Lower leg skin (tissue), 4 donors: ENCODE measurements around the gene MAEA. TPM values are rescaled to one million over a fixed set of nuclear protein-coding genes. Genes with fewer than 3 reads are reported as not detected.

ENCODE experiments used
- DNase-seq, 2 donors: peaks; one replicate each; pipeline ENCODE4 v3.0.0-alpha.2; 2019; ENCODE audit warnings: low spot score in 2 of 2
- H3K4me3 ChIP-seq: fragments of 200-600 bp; sonication (generic); 2 replicates; pipeline ENCODE4 v1.5.1; 2017; ENCODE audit warnings: mild to moderate bottlenecking, low read depth; ENCODE audit not compliant: poor library complexity, severe bottlenecking
- POLR2A ChIP-seq, 2 donors: fragments of 450-650 bp; IDR thresholded peaks; one replicate each; pipeline ENCODE4 v1.6.1; 2016 to 2017; ENCODE audit warnings: antibody characterized with exemption in 2 of 2, mild to moderate bottlenecking in 1 of 2, moderate library complexity in 1 of 2
- WGBS, 2 donors: methylation state at CpG; one replicate each; pipeline ENCODE4 v1.1.5; 2018; 5-methylcytosine and 5-hydroxymethylcytosine counted together
- intact Hi-C: fragments of 100-400 bp; cut with DNase I; formaldehyde crosslinking; loops from one replicate; pipeline ENCODE4 v1.15.0; 2023; ENCODE audit warnings: low total_unique reads
- total RNA-seq, 4 donors: library from RNA; depleted of rRNA; stranded (reverse); fragments of >200 nt; gene quantifications; one replicate each; pipeline ENCODE4 v1.1.0, GENCODE V29; 2016
- TF ChIP-seq, protein P1 (sequence below), 3 donors: fragments of 450-650 bp; IDR thresholded peaks; one replicate each; pipeline ENCODE4 v1.5.1; 2016; ENCODE audit warnings: antibody characterized with exemption in 3 of 3, mild to moderate bottlenecking in 3 of 3, moderate library complexity in 2 of 3

Gene MAEA
- total RNA-seq, 4 donors from 2014 or later, result 79.6 to 124 (median 89.4) TPM

DNA sequence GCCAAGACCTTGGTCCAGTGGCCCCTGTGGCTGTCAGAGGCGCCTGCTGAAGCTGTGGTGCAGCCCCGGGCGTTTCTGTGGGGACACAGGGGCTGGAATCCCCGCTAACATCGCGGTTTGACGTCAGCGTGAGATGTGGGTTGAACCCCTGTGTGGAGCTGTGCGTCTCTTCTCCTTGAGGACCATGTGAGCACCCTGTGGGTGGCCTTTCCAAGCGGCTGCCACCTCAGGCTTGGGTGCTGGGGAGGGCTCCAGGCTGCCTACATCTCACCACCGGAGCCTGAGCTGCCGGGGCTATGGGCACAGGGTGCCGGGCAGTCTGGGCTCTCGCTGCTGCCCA is 85.0 kb downstream of the MAEA start:
- no peak overlapping the region for H3K4me3 ChIP-seq
- intact Hi-C loops, result no loop called here
- TF ChIP-seq, protein P1, sequence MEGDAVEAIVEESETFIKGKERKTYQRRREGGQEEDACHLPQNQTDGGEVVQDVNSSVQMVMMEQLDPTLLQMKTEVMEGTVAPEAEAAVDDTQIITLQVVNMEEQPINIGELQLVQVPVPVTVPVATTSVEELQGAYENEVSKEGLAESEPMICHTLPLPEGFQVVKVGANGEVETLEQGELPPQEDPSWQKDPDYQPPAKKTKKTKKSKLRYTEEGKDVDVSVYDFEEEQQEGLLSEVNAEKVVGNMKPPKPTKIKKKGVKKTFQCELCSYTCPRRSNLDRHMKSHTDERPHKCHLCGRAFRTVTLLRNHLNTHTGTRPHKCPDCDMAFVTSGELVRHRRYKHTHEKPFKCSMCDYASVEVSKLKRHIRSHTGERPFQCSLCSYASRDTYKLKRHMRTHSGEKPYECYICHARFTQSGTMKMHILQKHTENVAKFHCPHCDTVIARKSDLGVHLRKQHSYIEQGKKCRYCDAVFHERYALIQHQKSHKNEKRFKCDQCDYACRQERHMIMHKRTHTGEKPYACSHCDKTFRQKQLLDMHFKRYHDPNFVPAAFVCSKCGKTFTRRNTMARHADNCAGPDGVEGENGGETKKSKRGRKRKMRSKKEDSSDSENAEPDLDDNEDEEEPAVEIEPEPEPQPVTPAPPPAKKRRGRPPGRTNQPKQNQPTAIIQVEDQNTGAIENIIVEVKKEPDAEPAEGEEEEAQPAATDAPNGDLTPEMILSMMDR (IDR thresholded peaks at IDR 0.05), result no peak
- TF ChIP-seq POLR2A (IDR thresholded peaks at IDR 0.05), result no peak
- peak in 1 of 2 donors; percentile 78 for DNase-seq
- WGBS, 2 donors, result 91% methylated on average over 7 of the region's 14 CpGs; no CpG with 5 or more reads in 1 of the 2 donors

DNA sequence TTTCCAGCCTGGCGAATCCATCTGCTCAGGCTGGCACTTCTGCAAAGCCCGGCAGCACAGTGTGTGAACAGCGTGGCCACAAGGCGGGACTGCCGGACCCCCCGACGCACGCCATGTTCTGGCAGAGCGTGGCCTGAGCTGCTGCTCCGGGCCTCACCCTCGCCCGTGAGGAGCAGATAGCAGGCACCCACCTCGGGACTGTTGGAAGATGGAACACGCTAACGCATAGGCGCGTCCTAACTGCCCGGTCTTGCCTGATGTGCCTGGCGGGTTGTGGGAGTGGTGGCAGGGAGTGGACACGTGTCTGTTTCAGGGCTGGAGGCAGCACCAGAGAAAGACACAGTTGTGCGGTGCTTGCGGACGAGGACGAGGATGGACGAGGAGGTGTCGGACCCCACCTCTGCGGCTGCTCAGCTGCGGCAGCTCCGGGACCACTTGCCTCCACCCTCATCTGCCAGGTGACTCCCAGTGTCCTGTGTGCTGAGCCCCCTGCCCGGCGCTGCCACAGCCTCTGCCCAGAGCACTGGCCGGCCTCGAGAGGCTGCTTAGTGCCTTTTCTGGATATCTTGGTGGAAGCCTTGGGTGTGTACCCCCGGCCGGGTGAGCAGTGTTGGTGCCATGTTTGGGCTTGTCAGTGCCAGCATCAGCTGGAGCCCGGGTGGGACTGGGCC is 85.5 kb downstream of the MAEA start:
- no peak overlapping the region for H3K4me3 ChIP-seq
- TF ChIP-seq POLR2A (IDR thresholded peaks at IDR 0.05), result no peak
- TF ChIP-seq, protein P1 (IDR thresholded peaks at IDR 0.05), result no peak
- peak in 1 of 2 donors; percentile 64 for DNase-seq
- intact Hi-C loops, result no loop called here
- WGBS, 2 donors, result 90 to 94% methylated on average over 30 to 34 of the region's 36 CpGs

DNA sequence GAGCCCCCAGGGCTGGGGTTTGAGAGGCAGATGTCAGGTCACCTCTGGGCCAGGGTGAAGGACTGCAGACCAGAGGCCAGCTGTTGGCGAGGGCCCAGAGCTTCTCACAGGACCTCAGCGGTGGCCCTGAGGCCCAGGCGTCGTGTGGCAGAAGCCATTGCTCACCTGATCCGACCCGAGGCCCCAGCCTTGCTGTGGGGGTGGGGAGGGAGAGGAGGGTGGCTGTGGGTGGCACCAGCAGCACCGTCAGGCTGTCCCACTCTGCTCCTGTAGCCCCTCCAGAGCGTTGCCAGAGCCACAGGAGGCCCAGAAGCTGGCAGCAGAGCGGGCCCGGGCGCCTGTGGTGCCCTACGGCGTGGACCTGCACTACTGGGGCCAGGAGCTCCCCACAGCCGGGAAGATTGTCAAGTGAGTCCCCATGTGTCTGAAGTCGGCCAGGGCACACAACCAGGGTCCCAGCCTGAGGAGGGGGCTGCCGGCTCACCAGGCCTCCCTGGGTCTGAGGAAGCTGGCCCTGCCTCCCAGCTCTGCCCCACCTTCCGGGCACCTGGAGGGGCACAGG is 86.2 kb downstream of the MAEA start:
- 83 to 87% methylated on average over 7 to 13 of the region's 17 CpGs for WGBS, 2 donors
- no peak for TF ChIP-seq POLR2A (IDR thresholded peaks at IDR 0.05)
- TF ChIP-seq, protein P1 (IDR thresholded peaks at IDR 0.05), result no peak
- H3K4me3 ChIP-seq, result no peak overlapping the region
- peak in 1 of 2 donors; percentile 57 for DNase-seq
- intact Hi-C loops, result no loop called here

DNA sequence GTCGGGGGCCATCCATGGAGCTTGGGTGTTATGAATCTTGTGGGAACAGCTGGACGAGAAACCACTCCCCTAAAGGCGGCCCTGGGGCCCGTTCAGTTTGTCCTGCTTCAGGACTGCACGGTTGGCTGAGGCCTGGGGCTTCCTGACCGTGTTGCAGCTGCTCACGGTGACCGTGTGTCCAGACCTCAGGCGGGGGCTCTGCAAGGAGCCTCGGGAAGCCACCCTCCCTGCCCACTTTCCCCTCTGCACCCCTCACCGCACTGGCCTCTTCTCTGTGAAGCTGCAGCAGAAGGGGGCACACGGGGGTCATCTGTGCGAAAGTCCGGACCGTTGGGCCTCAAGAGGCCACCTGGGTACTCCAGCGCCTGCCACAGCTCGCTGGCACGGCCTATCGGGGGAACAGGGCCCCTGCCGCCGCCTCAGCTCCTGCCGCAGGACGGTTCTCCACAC is 86.7 kb downstream of the MAEA start:
- TF ChIP-seq POLR2A (IDR thresholded peaks at IDR 0.05), result no peak
- TF ChIP-seq, protein P1 (IDR thresholded peaks at IDR 0.05), result no peak
- WGBS, 2 donors, result 92 to 93% methylated on average over 21 to 23 of the region's 23 CpGs
- no peak overlapping the region for H3K4me3 ChIP-seq
- intact Hi-C loops, result no loop called here
- peak in 1 of 2 donors; percentile 56 for DNase-seq

DNA sequence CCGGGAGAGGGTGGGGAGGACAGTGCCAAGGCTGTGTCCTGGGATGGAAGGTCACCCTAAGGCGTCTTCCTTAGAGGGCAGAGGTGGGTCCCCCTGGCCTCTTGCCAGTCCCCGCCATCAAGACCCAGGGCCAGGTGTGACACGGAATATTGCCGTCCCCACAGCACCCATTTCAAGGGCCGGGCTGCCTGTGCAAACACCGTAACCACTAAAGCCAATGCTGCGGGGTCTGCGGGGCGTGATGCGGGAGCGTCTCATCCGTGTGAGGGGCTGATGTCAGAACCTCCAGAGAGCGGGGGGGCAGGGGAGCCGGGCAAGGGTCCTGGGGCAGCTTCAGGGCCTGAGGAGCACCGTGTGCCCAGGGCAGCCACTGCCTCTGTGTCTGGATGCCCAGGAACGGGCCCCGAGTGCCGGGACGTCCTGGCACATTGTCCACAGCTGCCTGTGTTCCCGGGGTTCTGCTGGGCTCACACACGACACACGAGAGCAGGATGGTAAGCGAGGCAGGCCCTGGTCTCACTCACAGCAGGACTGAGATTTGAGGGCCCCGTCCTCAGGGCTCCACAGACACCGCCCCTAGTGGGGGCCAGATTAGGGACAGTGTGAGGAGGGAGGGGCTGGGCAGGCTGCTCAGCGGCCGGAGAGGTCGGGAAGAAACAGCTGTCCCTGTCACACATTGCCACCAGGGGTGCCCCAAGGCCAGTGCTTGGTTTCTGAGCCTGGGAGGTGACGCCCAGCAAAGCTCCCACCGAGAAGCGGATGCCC is 87.3 kb downstream of the MAEA start:
- intact Hi-C loops, result no loop called here
- DNase-seq, result peak in 1 of 2 donors; percentile 83
- WGBS, 2 donors, result 90 to 91% methylated on average over 23 to 30 of the region's 32 CpGs
- H3K4me3 ChIP-seq, result no peak overlapping the region
- TF ChIP-seq POLR2A (IDR thresholded peaks at IDR 0.05), result no peak
- TF ChIP-seq, protein P1 (IDR thresholded peaks at IDR 0.05), result no peak
